Muscle layer of colon (tissue), 2 donors: Measurements from ENCODE around the gene KRIT1.
A peak's percentile ranks its signal among the peaks of the same experiment; 100 is the strongest.

Source experiments
- H3K27ac ChIP-seq: one replicate; pipeline ENCODE4 v1.7.0; 2013; ENCODE audit warnings: low read depth, mild to moderate bottlenecking, low read length, moderate library complexity
- H3K27me3 ChIP-seq, 2 donors: one replicate each; pipeline ENCODE4 v1.7.0; 2013; ENCODE audit warnings: low read length in 2 of 2, mild to moderate bottlenecking in 2 of 2; ENCODE audit not compliant: insufficient read depth in 2 of 2, control insufficient read depth in 1 of 2
- H3K36me3 ChIP-seq: one replicate; pipeline ENCODE4 v1.7.0; 2013; ENCODE audit warnings: mild to moderate bottlenecking, low read length; ENCODE audit not compliant: insufficient read depth
- H3K4me1 ChIP-seq: one replicate; pipeline ENCODE4 v1.7.0; 2013; ENCODE audit warnings: mild to moderate bottlenecking, low read length; ENCODE audit not compliant: insufficient read depth
- H3K4me3 ChIP-seq, 2 donors: one replicate each; pipeline ENCODE4 v1.7.0; 2013; ENCODE audit warnings: low read length in 2 of 2, low read depth in 1 of 2, mild to moderate bottlenecking in 1 of 2, moderate library complexity in 1 of 2
- H3K9ac ChIP-seq: one replicate; pipeline ENCODE4 v1.7.0; 2013; ENCODE audit warnings: low read length
- H3K9me3 ChIP-seq: one replicate; pipeline ENCODE4 v1.7.0; 2013; ENCODE audit warnings: mild to moderate bottlenecking, low read length
- donor health status: abdominal sarcoma.
- donor health status: Adenocarcinoma of cecum.

KRIT1 gene

DNA sequence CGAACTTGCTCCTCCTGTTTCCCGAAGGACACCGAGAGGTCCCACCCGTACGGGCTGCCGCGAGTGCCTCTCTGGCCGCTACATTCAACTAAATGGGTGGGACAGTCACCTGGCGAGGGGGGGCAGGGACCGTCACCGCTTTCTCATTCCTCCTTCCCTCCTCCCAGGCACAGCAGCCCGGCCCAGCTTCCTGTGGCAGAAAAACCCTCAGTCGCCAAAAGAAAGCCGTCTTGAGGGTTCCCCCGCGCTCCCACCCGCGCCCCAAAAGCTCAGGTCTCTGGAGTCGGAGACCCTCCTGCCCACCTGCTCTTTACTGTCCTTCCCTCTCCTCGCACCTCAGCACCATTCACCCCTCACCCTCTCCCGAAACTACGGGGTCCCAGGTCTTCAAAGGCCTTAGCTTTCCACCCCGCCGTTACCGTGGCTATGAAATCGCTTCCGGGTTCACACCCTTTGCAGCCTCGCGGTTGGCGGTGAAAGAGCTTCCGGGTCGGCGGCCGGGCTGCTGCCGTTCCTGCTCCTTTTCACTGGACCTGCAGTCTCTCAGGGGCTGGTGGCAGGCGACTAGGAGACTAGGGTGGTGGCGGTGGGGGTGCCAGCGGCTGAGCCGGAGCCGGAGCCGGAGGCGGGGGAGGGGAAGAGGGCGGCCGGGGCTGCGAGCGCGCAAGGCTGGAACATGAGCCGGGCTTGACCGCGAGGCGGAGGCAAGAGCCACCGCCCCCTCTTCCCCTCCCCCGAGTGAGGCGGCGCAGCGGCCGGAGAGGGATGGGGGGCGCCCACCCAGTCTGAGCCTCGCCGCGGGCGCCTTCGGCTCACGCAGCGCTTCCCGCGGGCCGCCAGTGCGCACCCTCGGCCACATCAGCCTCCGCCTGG lies at the start of gene KRIT1, which contains the start of gene ANKIB1:
Gene KRIT1 (minus strand): TSS at position 428 of the 873 bp plus-strand sequence. CDS start 3,779 bp downstream, outside the sequence.
Gene ANKIB1 (plus strand): TSS at position 488 of the 873 bp plus-strand sequence. CDS start 49,005 bp downstream, outside the sequence.
- H3K27me3 ChIP-seq = no peaks in the 10 kb centered on the region
- peak within 1 kb of the TSS; percentile 98 for H3K27ac ChIP-seq
- peaks cover 29% of the 10 kb centered on the region for H3K4me1 ChIP-seq
- no peaks in the 10 kb centered on the region for H3K9me3 ChIP-seq
- H3K4me3 ChIP-seq = peak within 1 kb of the TSS; percentile 75 to 91
- H3K9ac ChIP-seq = peak within 1 kb of the TSS; percentile 83
- H3K36me3 ChIP-seq = no peaks in the 10 kb centered on the region

DNA sequence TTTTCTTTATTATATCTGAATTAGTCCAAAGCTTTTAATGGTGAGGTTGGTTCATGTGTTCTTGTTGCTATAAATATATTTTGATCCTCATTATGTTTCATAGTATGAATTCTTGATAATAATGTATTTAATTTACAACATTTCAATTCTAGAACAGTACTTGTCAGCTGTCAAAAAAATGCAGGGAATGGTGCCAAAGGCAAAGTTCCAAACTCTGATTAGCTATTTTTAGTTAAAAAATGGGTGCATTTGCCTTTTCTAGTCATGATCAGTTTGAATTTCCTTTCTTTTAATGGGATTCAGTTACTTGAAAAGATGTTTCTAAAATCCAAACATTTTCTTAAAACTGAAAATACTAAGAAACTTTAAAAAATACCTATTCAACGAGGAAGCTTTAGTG lies 49.7 kb upstream of the KRIT1 start:
- Histone ChIP-seq H3K9ac (no peak overlapping the region), H3K36me3 (no peaks in the 10 kb centered on the region), H3K27ac (no peak overlapping the region), H3K4me1 (peaks cover 5% of the 10 kb centered on the region), H3K4me3 (no peak overlapping the region), H3K9me3 (no peaks in the 10 kb centered on the region), H3K27me3 (no peaks in the 10 kb centered on the region)

DNA sequence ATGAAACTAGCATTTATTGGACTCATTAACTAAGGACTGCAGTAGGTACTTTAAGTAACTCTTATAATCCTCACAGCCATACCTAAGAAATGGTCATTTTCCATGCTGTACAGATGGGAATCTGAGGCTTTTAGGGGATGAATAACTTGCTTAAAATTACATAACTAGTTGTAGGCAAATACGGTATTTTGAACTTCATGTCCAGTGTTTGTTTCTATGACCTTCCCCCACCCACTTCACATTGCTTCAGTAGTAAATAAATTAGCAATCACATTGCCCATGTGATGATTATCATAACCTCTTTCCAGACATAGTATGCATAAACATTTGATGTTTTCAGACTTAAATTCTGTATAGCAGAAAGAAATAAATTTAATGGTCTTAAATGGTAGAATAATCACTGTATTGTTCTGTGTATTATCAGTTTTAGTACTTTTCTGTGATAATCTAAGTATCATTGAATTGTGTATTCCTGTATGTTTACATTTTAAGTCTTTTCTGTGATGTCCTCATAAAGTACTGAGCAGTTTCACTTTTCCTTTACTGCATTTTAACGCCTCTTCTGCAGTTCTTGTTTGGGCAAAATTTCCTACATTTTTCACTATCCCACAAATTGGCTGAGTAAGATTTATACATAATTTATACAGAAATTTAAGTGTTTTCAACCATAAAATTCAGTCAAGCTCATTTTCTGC lies 48.3 kb upstream of the KRIT1 start:
- Histone ChIP-seq H3K27ac (no peak overlapping the region), H3K4me3 (peak overlapping the region; percentile 26 to 39)

DNA sequence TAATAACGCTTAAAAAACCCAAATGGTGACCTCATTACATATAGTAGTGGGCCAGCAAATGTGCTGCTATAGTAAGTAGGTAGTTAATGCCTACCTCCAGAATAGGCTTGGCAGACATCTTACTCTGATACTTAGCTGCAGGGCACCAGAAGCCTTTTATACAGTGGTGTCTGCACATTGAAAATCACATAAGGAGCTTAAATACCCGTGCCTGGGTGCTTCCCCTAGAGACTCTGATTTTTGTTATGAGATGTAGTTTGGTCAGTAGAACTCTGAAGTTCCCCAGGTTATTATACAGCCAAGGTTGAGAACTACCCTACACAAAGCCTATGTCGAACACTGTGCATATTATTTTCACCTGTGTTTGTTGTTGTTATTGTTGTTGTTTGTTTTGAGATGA lies 47.3 kb upstream of the KRIT1 start:
- Histone ChIP-seq H3K27me3 (no peaks in the 10 kb centered on the region), H3K4me3 (peak overlapping the region in 1 of 2 donors; percentile 26), H3K27ac (no peak overlapping the region), H3K9ac (no peak overlapping the region), H3K4me1 (peaks cover 5% of the 10 kb centered on the region), H3K36me3 (no peaks in the 10 kb centered on the region), H3K9me3 (no peaks in the 10 kb centered on the region)

More for the DNA sequence above, 48.3 kb upstream of the KRIT1 start:
- H3K4me1 ChIP-seq = peaks cover 5% of the 10 kb centered on the region
- H3K36me3 ChIP-seq = no peaks in the 10 kb centered on the region
- no peaks in the 10 kb centered on the region for H3K9me3 ChIP-seq
- H3K9ac ChIP-seq = peak overlapping the region; percentile 7
- H3K27me3 ChIP-seq = no peaks in the 10 kb centered on the region

DNA sequence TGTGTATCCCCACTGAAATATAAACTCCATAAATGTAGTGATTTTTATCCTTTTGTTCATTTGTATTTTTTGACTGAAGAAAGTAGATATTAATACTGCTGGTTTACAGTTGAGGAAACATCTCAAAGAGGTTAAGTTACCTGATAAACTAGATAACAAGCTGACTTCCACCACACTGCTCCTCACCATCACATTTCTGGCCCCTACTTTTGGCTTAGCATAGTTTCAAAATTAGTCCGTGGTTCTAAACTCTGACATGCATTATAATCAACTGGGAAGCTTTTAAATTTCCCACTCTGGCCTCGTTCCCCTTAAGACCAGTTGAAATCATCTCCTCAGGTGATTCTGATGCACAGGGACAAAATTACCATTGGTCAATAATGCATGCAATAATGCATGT lies 43.6 kb upstream of the KRIT1 start:
- no peak overlapping the region for H3K9ac ChIP-seq
- H3K27ac ChIP-seq = no peak overlapping the region
- H3K4me3 ChIP-seq = no peak overlapping the region
- H3K4me1 ChIP-seq = peaks cover 5% of the 10 kb centered on the region
- H3K36me3 ChIP-seq = no peaks in the 10 kb centered on the region
- H3K27me3 ChIP-seq = no peaks in the 10 kb centered on the region
- no peaks in the 10 kb centered on the region for H3K9me3 ChIP-seq

DNA sequence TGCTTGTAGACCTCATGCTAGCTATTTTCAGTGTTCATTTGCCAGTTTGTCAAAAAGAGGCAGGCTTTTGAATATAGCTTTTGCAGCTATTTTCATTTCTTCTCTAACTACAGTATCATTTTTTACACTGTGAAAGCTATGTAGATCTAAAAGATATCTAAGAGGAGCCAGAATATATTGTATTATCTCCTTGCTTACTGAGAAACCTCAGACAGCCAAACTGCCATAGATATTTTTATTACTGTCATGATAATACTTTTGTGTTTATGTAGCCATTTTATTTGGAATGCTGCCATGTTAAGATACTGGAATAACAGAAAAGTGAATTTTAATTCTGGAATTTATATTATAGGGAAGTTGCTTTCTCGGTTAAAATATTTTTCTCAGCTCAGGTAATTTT lies 37.2 kb upstream of the KRIT1 start:
- H3K27me3 ChIP-seq = no peaks in the 10 kb centered on the region
- H3K9ac ChIP-seq = no peak overlapping the region
- no peak overlapping the region for H3K27ac ChIP-seq
- H3K9me3 ChIP-seq = peaks cover 5% of the 10 kb centered on the region
- no peaks in the 10 kb centered on the region for H3K36me3 ChIP-seq
- H3K4me1 ChIP-seq = peaks cover 16% of the 10 kb centered on the region
- H3K4me3 ChIP-seq = no peak overlapping the region

DNA sequence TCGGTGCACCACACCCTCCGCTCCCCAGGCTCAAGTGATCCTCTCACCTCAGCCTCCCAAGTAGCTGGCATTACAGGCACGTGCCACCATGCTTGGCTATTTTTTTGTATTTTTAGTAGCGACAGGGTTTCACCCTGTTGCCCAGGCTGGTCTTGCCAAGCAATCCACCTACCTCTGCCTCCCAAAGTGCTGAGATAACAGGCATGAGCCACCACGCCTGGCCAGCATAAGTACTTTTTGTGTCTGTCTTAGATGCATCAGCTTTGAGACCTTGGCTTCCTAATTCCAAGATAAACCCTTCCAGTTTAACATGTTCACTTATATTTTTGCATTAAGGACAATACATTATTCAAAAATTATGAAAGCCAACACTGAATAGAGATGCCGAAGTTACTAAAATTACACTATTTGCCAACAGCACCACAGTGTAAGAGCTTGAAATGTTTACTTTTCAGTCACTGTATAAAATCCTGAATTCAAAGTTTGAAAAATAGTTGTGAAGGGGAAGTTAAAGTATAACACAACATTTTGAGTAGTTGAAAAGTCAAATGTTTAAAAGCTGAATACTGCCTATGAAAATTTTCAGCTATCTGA lies 36.6 kb upstream of the KRIT1 start:
- H3K9me3 ChIP-seq = peaks cover 5% of the 10 kb centered on the region

DNA sequence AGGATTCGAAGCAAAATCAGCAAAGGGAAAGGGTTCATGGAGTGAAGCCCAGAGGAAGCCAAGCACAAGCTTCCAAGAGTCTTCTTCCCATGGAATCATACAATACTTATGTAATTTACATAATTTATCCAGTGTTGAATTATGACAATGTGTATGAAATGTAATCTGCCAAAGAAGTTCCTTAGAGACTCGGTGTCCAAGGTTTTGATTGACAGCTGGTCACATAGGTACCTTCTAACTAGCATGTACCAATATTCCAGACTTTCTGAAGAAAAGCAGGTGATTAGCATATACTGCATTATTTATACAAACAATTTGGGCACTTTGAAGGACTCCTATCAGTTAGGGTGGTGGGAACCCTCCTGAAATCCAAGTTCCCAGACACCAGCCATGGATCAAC lies 35.3 kb upstream of the KRIT1 start:
- Histone ChIP-seq H3K9me3 (peaks cover 5% of the 10 kb centered on the region), H3K9ac (no peak overlapping the region), H3K4me3 (no peak overlapping the region), H3K27me3 (no peaks in the 10 kb centered on the region), H3K27ac (no peak overlapping the region), H3K36me3 (no peaks in the 10 kb centered on the region), H3K4me1 (peaks cover 16% of the 10 kb centered on the region)

More for the DNA sequence above, 36.6 kb upstream of the KRIT1 start:
- Histone ChIP-seq H3K27me3 (no peaks in the 10 kb centered on the region), H3K4me1 (peaks cover 16% of the 10 kb centered on the region), H3K36me3 (no peaks in the 10 kb centered on the region), H3K9ac (no peak overlapping the region), H3K4me3 (no peak overlapping the region), H3K27ac (no peak overlapping the region)

DNA sequence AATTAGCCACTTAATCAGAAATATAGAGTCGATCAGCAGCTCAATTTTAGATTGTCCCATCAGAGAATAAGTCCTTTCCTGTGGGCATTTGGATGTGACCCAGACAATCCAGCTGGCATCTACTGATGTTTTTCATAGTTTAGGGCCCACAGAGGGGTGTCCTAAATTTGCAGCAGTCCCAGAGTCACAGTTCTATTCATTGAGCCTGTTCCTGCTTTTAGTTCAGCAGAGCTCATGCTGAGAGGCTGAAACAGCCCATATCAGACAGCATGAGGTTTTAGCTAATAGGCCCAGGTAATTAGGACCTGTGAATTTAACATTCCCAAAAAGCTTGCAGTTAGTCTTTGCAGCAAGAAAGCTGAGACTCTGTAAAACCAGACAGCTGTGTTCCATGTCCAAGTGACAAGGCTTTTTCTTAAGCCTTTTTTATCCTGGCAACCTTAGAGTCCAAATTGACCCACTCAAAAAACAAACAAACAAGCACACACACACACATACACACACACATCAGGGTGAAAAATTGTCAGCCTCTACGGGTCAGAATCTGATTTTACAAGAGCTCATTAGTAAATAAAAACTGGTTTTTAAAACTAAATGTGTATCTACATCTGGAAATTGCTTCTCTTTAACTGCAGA lies 33.8 kb upstream of the KRIT1 start:
- Histone ChIP-seq H3K9me3 (peaks cover 5% of the 10 kb centered on the region), H3K27me3 (no peaks in the 10 kb centered on the region), H3K9ac (no peak overlapping the region), H3K27ac (no peak overlapping the region), H3K36me3 (no peaks in the 10 kb centered on the region), H3K4me3 (no peak overlapping the region), H3K4me1 (peaks cover 16% of the 10 kb centered on the region)

DNA sequence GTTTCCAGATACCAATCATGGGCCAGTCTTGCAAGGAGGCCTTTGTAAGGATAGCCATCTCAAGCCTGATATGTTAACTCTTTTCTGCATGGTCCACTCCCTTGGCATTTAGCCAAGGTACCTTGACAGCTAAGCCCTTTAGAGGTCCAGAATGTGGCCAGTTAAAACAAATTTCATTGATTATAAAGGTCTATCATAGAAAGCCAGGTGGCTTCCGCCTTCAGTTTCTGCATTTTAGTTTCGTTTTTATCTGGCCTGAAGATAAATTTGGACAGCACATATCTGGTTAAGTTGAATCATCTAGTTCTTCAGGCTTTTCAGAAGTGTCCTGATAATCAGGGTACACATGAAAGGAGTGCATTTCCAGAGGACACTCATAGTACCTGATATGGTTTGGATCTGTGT lies 30.7 kb upstream of the KRIT1 start:
- H3K27ac ChIP-seq = no peak overlapping the region
- no peaks in the 10 kb centered on the region for H3K27me3 ChIP-seq
- H3K36me3 ChIP-seq = no peaks in the 10 kb centered on the region

DNA sequence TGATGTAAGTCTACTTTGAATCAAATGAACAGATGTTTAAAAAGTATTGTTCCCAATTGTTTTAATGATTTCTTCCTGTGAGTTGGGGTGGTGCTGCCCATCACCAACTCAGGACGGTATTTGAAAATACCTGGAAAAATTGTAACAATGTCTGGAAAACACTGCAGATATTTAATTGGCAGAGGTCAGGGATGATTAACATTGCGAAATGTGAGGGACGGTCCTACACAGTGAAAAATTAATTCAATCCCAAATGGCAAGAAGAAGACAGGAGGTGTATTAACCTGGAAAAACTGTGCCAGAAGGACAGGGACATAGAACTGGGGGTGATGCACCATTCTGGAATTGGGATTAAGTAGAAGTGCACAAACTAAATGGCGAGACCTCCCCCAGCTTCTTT lies 29.6 kb upstream of the KRIT1 start:
- H3K27me3 ChIP-seq = no peaks in the 10 kb centered on the region
- no peak overlapping the region for H3K27ac ChIP-seq
- H3K9me3 ChIP-seq = no peaks in the 10 kb centered on the region
- H3K4me1 ChIP-seq = peaks cover 8% of the 10 kb centered on the region
- H3K36me3 ChIP-seq = no peaks in the 10 kb centered on the region
- no peak overlapping the region for H3K4me3 ChIP-seq
- H3K9ac ChIP-seq = no peak overlapping the region

More for the DNA sequence above, 30.7 kb upstream of the KRIT1 start:
- Histone ChIP-seq H3K4me3 (no peak overlapping the region), H3K9ac (no peak overlapping the region), H3K4me1 (peaks cover 8% of the 10 kb centered on the region), H3K9me3 (peaks cover 5% of the 10 kb centered on the region)
